GM18867 (cell line): Measurements from ENCODE around the gene CLDN17.

ENCODE experiments used
- ATAC-seq: cut with Tn5 transposase; IDR thresholded peaks from one replicate; pipeline ENCODE4 v1.9.1; 2021; ENCODE audit warnings: mild to moderate bottlenecking, moderate library complexity; ENCODE audit not compliant: unreplicated experiment

Gene CLDN17

GRCh38 chr21:30126576-30126975, 40.0 kb downstream of the CLDN17 start:
- no peak for ATAC-seq

GRCh38 chr21:30117631-30118030, 49.0 kb downstream of the CLDN17 start:
- ATAC-seq = no peak

- no peak for ATAC-seq
Observed at GRCh38 chr21:30116479-30116878, 50.1 kb downstream of the CLDN17 start.
